Sigmoid colon (tissue), 4 donors: ENCODE results near the gene PTGDS.

Experiments used
- EP300 ChIP-seq, 4 donors: sonication (generic); formaldehyde crosslinking; IDR thresholded peaks; one replicate each; pipeline ENCODE4 v1.6.1; 2017; ENCODE audit warnings: antibody characterized with exemption in 4 of 4
- POLR2A ChIP-seq, 2 donors: fragments of 450-650 bp; IDR thresholded peaks; one replicate each; pipeline ENCODE4 v1.6.1; 2016; ENCODE audit warnings: antibody characterized with exemption in 2 of 2, mild to moderate bottlenecking in 2 of 2, moderate library complexity in 2 of 2
- POLR2AphosphoS5 ChIP-seq, 4 donors: sonication (generic); formaldehyde crosslinking; IDR thresholded peaks; one replicate each; pipeline ENCODE4 v1.6.1; 2017; ENCODE audit warnings: antibody characterized with exemption in 4 of 4
- TF ChIP-seq, protein P1 (sequence below), 4 experiments: fragments of 450-650 bp in 3 of 4; fragments of 200-600 bp in 1 of 4; IDR thresholded peaks; one replicate each; pipeline ENCODE4 v1.5.1; 2016 to 2019; ENCODE audit warnings: antibody characterized with exemption in 4 of 4, mild to moderate bottlenecking in 3 of 4, moderate library complexity in 2 of 4

DNA sequence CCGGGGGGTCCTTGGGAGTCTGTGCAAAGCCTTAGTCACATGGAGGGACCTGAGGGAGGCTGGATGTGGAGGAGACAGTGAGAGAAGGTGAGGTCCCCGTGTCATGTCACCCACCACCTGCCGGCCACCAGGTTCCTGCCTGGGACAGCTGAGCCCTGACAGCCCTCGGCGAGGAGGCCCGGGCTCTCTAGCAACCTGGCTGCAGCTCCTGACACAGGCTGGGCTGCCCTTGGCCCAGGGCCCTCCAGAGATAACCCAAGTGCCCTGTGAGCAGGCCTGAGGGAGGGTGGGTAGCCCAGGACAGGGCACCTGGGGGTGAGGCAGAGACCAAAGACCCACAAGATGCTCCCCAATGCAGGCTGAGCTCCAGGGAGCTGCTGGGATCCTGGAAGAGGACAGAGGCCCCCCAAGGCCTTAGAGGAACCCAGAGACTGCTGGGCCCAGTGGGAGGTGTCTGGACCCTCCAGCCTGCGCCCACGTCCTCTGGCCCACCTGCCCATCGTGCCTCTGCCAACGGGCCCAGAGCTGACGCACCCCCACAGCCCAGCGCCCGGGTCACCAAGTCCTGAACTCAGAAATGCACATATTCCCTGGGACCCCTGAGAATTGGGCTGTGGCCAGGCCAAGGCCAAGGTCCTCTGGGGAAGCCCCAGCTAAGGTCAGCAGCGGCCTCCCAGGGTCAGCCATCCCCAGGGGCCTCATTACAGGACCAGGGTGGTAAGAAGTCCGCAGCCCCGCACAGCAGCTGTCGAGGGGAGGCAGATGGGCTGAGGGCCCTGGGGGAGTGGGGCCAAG, 8.8 kb upstream of the PTGDS start:
- TF ChIP-seq, protein P1, sequence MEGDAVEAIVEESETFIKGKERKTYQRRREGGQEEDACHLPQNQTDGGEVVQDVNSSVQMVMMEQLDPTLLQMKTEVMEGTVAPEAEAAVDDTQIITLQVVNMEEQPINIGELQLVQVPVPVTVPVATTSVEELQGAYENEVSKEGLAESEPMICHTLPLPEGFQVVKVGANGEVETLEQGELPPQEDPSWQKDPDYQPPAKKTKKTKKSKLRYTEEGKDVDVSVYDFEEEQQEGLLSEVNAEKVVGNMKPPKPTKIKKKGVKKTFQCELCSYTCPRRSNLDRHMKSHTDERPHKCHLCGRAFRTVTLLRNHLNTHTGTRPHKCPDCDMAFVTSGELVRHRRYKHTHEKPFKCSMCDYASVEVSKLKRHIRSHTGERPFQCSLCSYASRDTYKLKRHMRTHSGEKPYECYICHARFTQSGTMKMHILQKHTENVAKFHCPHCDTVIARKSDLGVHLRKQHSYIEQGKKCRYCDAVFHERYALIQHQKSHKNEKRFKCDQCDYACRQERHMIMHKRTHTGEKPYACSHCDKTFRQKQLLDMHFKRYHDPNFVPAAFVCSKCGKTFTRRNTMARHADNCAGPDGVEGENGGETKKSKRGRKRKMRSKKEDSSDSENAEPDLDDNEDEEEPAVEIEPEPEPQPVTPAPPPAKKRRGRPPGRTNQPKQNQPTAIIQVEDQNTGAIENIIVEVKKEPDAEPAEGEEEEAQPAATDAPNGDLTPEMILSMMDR (IDR thresholded peaks at IDR 0.05): no peak
- TF ChIP-seq POLR2AphosphoS5 (IDR thresholded peaks at IDR 0.05): no peak
- TF ChIP-seq POLR2A (IDR thresholded peaks at IDR 0.05): no peak
- TF ChIP-seq EP300 (IDR thresholded peaks at IDR 0.05): no peak
